Measurements from ENCODE around the gene UGT1A6.
A peak's percentile ranks its signal among the peaks of the same experiment; 100 is the strongest.
"Not testable (repeated sequence)": the region's sequence is repeated elsewhere in the genome, so short reads cannot be mapped to it uniquely, and the experiment has no call there.

UGT1A6 gene

GRCh38 chr2:233686928-233687327 lies 5.8 kb upstream of the UGT1A6 start:
- no peak for DNase-seq

GRCh38 chr2:233688341-233688740 lies 4.3 kb upstream of the UGT1A6 start:
- DNase-seq, result no peak

GRCh38 chr2:233689031-233689430 lies 3.7 kb upstream of the UGT1A6 start:
- DNase-seq, result no peak

- no peak for DNase-seq
Observed at GRCh38 chr2:233689501-233689900, 3.2 kb upstream of the UGT1A6 start.

- DNase-seq, result no peak
Observed at GRCh38 chr2:233690444-233690843, 2.2 kb upstream of the UGT1A6 start.

- DNase-seq, result no peak
Observed at GRCh38 chr2:233691443-233692433, 952 bp upstream of the UGT1A6 start.

- DNase-seq, result no peak
Observed at GRCh38 chr2:233693963-233694362, 1.3 kb downstream of the UGT1A6 start.

- no peak for DNase-seq
Observed at GRCh38 chr2:233698740-233699139, 6.0 kb downstream of the UGT1A6 start.

GRCh38 chr2:233699424-233700027 lies 6.8 kb downstream of the UGT1A6 start:
- DNase-seq, result no peak

GRCh38 chr2:233700028-233700635 lies 7.4 kb downstream of the UGT1A6 start:
- peak; percentile 7 for DNase-seq

GRCh38 chr2:233700842-233701241 lies 8.2 kb downstream of the UGT1A6 start:
- not testable (repeated sequence) for DNase-seq

GRCh38 chr2:233702238-233702637 lies 9.5 kb downstream of the UGT1A6 start:
- no peak for DNase-seq

GRCh38 chr2:233705911-233706506 lies 13.3 kb downstream of the UGT1A6 start:
- no peak for DNase-seq

GRCh38 chr2:233706720-233707119 lies 14.0 kb downstream of the UGT1A6 start:
- no peak for DNase-seq

- DNase-seq, result no peak
Observed at GRCh38 chr2:233707940-233708644, 15.4 kb downstream of the UGT1A6 start.

- no peak for DNase-seq
Observed at GRCh38 chr2:233708942-233709341, 16.3 kb downstream of the UGT1A6 start.

- DNase-seq, result peak; percentile 73
Observed at GRCh38 chr2:233711312-233712008, 18.8 kb downstream of the UGT1A6 start.

- DNase-seq, result no peak
Observed at GRCh38 chr2:233712611-233713261, 20.0 kb downstream of the UGT1A6 start, which contains the start of gene UGT1A5. UGT1A5 (plus strand) TSS chr2:233712907; CDS start chr2:233712992, 85 bp downstream.

- no peak for DNase-seq
Observed at GRCh38 chr2:233713262-233713615, 20.5 kb downstream of the UGT1A6 start.

GRCh38 chr2:233714121-233714520 lies 21.4 kb downstream of the UGT1A6 start:
- DNase-seq, result no peak

GRCh38 chr2:233718552-233718951 lies 25.9 kb downstream of the UGT1A6 start, which contains the start of gene UGT1A4:
UGT1A4 (plus strand) TSS chr2:233718736; CDS start chr2:233718821, 85 bp downstream.
- DNase-seq, result no peak

Measured in fibroblast of skin of back (primary cell).